HG02885 (cell line): Measurements from ENCODE around the gene CALR3.
"Not testable (repeated sequence)": the region's sequence is repeated elsewhere in the genome, so short reads cannot be mapped to it uniquely, and the experiment has no call there.

Experiments used
- ATAC-seq: cut with Tn5 transposase; IDR thresholded peaks from one replicate; pipeline ENCODE4 v1.9.1; 2021; ENCODE audit warnings: mild to moderate bottlenecking; ENCODE audit not compliant: unreplicated experiment, poor library complexity

CALR3 gene

GRCh38 chr19:16524991-16525734 lies 29.2 kb upstream of the CALR3 start:
- no peak for ATAC-seq

GRCh38 chr19:16522559-16523377 lies 26.8 kb upstream of the CALR3 start:
- ATAC-seq, result no peak

- ATAC-seq, result no peak
Measured at GRCh38 chr19:16521715-16522289, 25.8 kb upstream of the CALR3 start.

GRCh38 chr19:16520986-16521624 lies 25.1 kb upstream of the CALR3 start:
- ATAC-seq, result no peak

- no peak for ATAC-seq
Measured at GRCh38 chr19:16520074-16520973, 24.4 kb upstream of the CALR3 start.

- no peak for ATAC-seq
Measured at GRCh38 chr19:16519230-16519687, 23.3 kb upstream of the CALR3 start.

GRCh38 chr19:16518483-16519229 lies 22.7 kb upstream of the CALR3 start:
- ATAC-seq, result no peak

- no peak for ATAC-seq
Measured at GRCh38 chr19:16518061-16518460, 22.1 kb upstream of the CALR3 start.

GRCh38 chr19:16516923-16517610 lies 21.1 kb upstream of the CALR3 start:
- no peak for ATAC-seq

- no peak for ATAC-seq
Measured at GRCh38 chr19:16516381-16516780, 20.4 kb upstream of the CALR3 start.

- ATAC-seq, result no peak
Measured at GRCh38 chr19:16514383-16515019, 18.5 kb upstream of the CALR3 start.

GRCh38 chr19:16512611-16513010 lies 16.6 kb upstream of the CALR3 start:
- ATAC-seq, result not testable (repeated sequence)

- ATAC-seq, result no peak
Measured at GRCh38 chr19:16509141-16510061, 13.4 kb upstream of the CALR3 start.

GRCh38 chr19:16508546-16508945 lies 12.6 kb upstream of the CALR3 start:
- ATAC-seq, result no peak

GRCh38 chr19:16506961-16507360 lies 11.0 kb upstream of the CALR3 start:
- no peak for ATAC-seq

- ATAC-seq, result not testable (repeated sequence)
Measured at GRCh38 chr19:16506161-16506560, 10.2 kb upstream of the CALR3 start.

- no peak for ATAC-seq
Measured at GRCh38 chr19:16504271-16504670, 8.3 kb upstream of the CALR3 start.
